ENCODE measurements around the gene NCAM1.
A peak's percentile ranks its signal among the peaks of the same experiment; 100 is the strongest.

The NCAM1 gene

GRCh38 chr11:113311536-113311935 lies 350.3 kb downstream of the NCAM1 start:
- no peak for DNase-seq (ENCODE audit: low read depth)

DNA sequence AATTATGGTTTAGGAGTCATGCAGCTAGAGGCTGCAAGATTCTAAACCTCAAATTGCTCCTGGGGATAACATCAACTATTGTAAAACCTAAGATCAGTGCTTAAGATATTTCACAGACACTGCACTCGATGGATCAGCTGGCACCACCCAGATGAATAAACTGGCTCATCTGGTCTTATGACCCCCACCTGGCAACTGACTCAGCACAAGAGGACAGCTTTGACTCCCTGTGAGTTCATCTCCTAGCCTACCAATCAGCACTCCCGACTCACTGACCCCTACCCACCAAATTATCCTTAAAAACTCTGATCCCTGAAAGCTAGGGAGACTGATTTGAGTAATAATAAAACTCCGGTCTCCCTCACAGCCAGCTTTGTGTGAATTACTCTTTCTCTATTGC lies 352.4 kb downstream of the NCAM1 start:
- DNase-seq (ENCODE audit: low read depth): no peak

DNA sequence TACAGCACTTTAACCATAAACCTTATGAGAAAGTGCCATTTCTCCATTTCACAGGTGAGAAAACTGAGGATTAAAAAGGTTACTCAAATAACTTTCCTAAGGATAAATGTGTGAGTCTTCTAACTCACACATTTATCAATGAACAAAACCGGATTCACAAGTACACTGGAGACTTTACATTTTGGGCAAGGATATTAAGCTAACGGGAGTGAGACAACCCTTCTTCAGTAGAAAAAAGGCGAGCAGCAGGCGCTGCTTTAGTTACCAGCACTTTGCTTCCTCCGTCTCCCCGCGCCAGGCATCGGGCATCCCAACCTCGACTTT lies 352.8 kb downstream of the NCAM1 start:
- DNase-seq (ENCODE audit: low read depth): no peak

DNA sequence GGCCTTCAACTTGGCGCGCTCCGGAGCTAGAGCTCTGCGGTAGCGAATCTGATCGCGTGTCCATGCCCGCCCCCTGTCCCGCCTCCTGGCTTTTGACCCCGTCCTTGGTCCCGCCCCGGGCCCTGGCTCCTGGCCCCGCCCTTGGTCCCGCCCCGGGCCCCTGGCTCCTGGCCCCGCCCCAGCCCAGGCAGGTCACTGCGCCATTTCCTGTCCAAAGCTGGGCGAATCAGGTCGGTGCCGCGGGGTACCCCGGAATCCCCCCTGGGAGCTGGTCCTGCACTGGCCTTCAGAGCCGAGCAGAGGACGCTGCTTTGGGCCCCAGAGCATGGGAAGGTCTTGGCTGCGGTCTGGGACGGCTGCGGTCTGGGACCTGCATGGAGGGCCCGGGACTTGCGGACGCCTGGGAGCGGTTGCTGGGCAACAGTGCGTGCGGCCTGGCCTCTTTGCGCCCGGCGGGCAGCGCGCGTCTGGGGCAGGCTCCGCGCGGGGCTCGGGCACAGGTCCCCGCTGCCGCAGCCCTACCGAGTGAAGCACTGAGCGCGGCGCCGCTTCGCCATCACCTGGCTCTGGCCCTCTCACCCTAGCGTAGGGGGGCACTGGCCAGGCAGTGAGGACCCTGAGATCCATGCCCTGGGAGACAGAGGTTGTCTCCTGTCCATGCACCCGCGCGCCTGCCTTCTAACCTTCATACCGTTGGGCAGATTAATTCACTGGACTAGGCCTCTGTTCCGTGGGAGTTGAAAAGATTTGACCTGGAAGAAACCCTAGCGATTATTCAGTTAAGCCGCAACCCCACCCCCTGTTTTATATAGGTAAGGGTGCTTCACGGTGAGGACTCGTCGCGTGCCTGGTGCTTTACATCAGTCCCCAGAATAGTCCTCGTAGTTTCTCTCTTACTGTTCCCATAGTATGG lies 353.4 kb downstream of the NCAM1 start, which contains the start of gene TTC12:
Gene TTC12, plus strand, starts transcription at position 195 of the 913 bp plus-strand sequence. CDS start 1,675 bp downstream, outside the sequence.
- peak; percentile 89 for DNase-seq (ENCODE audit: low read depth)

DNA sequence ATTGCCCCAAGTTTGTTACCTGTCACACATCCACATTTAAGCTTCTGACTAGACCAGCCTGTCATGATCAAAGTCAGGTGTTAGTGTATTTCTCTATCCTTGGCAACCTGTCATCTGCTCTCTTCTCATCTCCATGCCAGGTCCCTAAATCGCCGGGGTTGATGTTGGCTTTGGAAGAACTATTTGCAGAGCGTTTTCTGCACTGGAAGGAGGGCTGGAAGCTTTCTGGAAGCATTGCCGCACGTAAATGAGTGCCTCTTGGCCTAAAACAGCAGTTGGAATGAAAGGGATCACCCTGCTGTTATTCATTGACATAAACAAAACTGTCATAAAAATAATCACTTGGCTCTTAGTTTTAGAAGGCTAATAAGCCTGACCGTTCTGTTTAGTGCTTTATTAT lies 354.6 kb downstream of the NCAM1 start:
- DNase-seq (ENCODE audit: low read depth): no peak

GRCh38 chr11:113316256-113316655 lies 355.0 kb downstream of the NCAM1 start:
- no peak for DNase-seq (ENCODE audit: low read depth)

DNA sequence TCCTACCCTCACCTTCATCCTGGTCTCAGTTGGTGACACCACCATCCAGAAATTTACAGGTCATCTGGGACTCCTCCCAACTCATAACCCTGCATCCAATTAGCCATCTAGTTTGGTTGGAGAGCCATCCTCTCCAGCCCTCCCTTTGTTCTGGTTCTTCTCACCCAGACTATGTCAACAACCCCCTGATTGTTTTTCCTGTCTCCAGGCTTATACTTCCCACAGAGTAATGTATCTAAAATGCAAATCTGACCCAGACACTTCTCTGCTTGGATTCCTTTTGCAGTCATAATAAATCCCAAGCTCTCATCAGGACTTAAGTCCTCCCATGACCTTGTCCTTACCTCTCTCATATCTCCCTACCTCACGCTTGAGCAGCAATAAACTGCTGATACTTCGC lies 356.1 kb downstream of the NCAM1 start:
- no peak for DNase-seq (ENCODE audit: low read depth)

GRCh38 chr11:113319085-113319484 lies 357.9 kb downstream of the NCAM1 start:
- DNase-seq (ENCODE audit: low read depth): no peak

DNA sequence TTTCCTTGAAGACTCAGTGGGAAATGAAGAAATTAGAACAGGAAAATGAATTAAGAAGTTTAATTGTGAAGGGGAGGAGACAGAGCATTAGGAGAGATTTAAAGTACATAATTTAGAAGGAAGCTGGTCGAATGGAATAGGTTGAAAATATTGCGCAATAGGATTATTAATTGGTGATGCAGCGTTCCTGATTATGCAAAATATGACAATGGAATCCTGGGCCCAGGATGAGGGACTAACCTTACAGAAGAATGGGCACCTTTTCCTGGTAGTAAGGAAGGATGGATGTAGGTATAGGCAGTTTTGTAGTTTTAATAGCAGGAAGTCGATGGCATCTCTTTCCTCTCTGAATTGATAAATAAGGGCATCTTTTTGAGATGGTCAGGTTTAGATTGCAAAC lies 360.9 kb downstream of the NCAM1 start:
- no peak for DNase-seq (ENCODE audit: low read depth)

DNA sequence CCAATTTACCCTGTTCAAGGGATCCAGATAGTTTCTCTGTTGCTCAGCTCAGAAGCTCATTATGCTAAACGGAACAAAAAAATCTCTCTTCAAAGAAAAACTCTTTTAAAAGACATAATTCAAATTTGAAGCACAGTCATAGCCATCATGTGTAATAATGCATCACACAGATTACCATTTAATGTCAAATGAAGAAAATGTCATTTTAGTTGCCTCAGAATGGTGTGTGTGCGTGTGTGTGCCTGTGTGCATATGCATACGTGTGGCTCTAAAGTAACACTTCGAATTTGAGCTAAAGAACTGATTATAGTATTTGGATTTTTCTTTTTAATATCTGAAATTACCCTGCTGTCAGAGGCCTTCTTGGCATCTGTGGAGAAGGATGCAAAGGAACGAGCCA lies 363.0 kb downstream of the NCAM1 start:
- no peak for DNase-seq (ENCODE audit: low read depth)
